HepG2 (cell line): ENCODE measurements around the gene RAB42. TPM values are rescaled to one million over a fixed set of nuclear protein-coding genes. Genes with fewer than 3 reads are reported as not detected.

Experiments
- MIER3 ChIP-seq: IDR thresholded peaks from 2 replicates; pipeline ENCODE4 v1.6.1; 2016; ENCODE audit warnings: missing compliant biosample characterization, borderline replicate concordance
- NCOA2 ChIP-seq: sonication (generic); formaldehyde crosslinking; IDR thresholded peaks from 2 replicates; pipeline ENCODE4 v1.8.0; 2022; ENCODE audit warnings: inconsistent platforms
- NFKBIZ ChIP-seq: IDR thresholded peaks from 2 replicates; pipeline ENCODE4 v1.6.1; 2018; ENCODE audit warnings: missing genetic modification reagents, missing compliant biosample characterization
- NFRKB ChIP-seq: fragments of 450-650 bp; IDR thresholded peaks from 2 replicates; pipeline ENCODE4 v1.6.1; 2017
- POLR2A ChIP-seq, 2 experiments: IDR thresholded peaks; 2 replicates each; pipeline ENCODE4 v1.6.1; 2011; ENCODE audit warnings: low read depth in 2 of 2, low read length in 2 of 2, mild to moderate bottlenecking in 1 of 2, moderate library complexity in 1 of 2; ENCODE audit not compliant: insufficient read depth in 1 of 2
- POLR2G ChIP-seq: fragments of 200-400 bp; formaldehyde crosslinking; IDR thresholded peaks from 2 replicates; pipeline ENCODE4 v1.6.1; 2018; ENCODE audit warnings: mild to moderate bottlenecking, low read depth, low read length, moderate library complexity
- RARG ChIP-seq: sonication (generic); formaldehyde crosslinking; IDR thresholded peaks from 2 replicates; pipeline ENCODE4 v1.4.0; 2020; ENCODE audit warnings: low read depth, mild to moderate bottlenecking, missing genetic modification reagents
- SMARCC2 ChIP-seq: fragments of 450-650 bp; IDR thresholded peaks from 2 replicates; pipeline ENCODE4 v1.6.1; 2017; ENCODE audit warnings: antibody characterized with exemption, mild to moderate bottlenecking
- ZNF232 ChIP-seq: sonication (generic); formaldehyde crosslinking; IDR thresholded peaks from 2 replicates; pipeline ENCODE4 v1.4.0; 2020; ENCODE audit warnings: missing genetic modification reagents, borderline replicate concordance
- ZNF253 ChIP-seq: sonication (generic); formaldehyde crosslinking; IDR thresholded peaks from 2 replicates; pipeline ENCODE4 v1.8.0; 2022; ENCODE audit warnings: mild to moderate bottlenecking, missing genetic modification reagents, borderline replicate concordance
- ZNF614 ChIP-seq: IDR thresholded peaks from 2 replicates; pipeline ENCODE4 v1.6.1; 2018; ENCODE audit warnings: missing biosample characterization, missing genetic modification reagents, inconsistent platforms, borderline replicate concordance
- polyA plus RNA-seq, 8 experiments: library from polyadenylated mRNA; depleted of rRNA in 3 of 8; stranded (reverse) in 7 of 8; unstranded in 1 of 8; fragments of >200 nt; fragmentation: Illumina TruSeq in 4 of 8; extraction: Trizol in 4 of 8; gene quantifications; 2 replicates each; pipeline versions ENCODE4 v1.2.1 to v1.2.3, GENCODE V29; 2011 to 2016; ENCODE audit warnings: low read depth in 4 of 8, missing spikeins in 1 of 8, mixed read lengths in 1 of 8; ENCODE audit not compliant: insufficient read depth in 1 of 8
- total RNA-seq, 5 experiments: library from RNA; depleted of rRNA; stranded (reverse); fragments of >200 nt; fragmentation: Illumina TruSeq; extraction: Trizol; gene quantifications; 2 replicates each; pipeline ENCODE4 v1.2.3, GENCODE V29; 2016; ENCODE audit warnings: low read depth in 1 of 5
- TF ChIP-seq, protein P1 (sequence below): sonication (generic); formaldehyde crosslinking; IDR thresholded peaks from 2 replicates; pipeline ENCODE4 v1.5.1; 2020; ENCODE audit warnings: missing genetic modification reagents, mild to moderate bottlenecking, borderline replicate concordance

Gene RAB42
- total and polyA plus RNA-seq, 2 of the 13 experiments (the other 11 are each of a cell fraction or from before 2014, with no cell fraction given), result 10.4 to 166 TPM

DNA sequence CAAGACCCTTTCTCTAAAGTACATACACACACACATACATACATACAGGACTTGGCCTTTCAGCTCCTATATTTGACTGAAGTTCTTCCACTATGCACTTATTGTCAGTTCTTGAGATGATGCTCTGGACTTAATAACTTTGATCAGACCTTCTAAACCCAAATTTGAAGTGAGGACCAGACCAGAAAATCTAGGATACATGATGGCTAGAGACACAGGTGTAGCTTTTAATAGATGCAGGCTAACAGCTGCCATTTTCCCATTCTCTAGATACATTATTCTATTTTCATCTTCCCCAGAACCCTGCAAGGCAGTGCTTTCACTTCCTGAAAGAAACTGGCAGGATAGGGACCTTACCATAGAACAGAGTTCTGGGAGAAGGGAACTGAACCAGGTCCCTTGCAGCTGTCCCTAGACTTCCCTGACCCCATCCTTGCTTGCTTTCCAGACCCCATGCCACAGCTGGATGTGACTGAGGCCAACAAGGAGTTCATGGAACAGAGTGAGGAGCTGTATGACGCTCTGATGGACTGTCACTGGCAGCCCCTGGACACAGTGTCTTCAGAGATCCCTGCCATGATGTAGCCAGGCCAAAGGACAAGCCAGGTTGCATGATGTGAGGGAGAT is 14.9 kb upstream of the RAB42 start (continued):
- no peak for TF ChIP-seq ZNF614 (CRISPR knock-in tag)
- no peak for TF ChIP-seq NFRKB
- TF ChIP-seq ZNF253 (CRISPR knock-in tag), result no peak
- TF ChIP-seq POLR2G, result peak; percentile 60
- TF ChIP-seq POLR2A (IDR thresholded peaks at IDR 0.05; ENCODE audit: insufficient read depth in 1 of 2, low read depth in 2 of 2, low read length in 2 of 2), result peak; percentile 38 to 74; a peak in 3 of 4 replicates
- TF ChIP-seq, protein P1, sequence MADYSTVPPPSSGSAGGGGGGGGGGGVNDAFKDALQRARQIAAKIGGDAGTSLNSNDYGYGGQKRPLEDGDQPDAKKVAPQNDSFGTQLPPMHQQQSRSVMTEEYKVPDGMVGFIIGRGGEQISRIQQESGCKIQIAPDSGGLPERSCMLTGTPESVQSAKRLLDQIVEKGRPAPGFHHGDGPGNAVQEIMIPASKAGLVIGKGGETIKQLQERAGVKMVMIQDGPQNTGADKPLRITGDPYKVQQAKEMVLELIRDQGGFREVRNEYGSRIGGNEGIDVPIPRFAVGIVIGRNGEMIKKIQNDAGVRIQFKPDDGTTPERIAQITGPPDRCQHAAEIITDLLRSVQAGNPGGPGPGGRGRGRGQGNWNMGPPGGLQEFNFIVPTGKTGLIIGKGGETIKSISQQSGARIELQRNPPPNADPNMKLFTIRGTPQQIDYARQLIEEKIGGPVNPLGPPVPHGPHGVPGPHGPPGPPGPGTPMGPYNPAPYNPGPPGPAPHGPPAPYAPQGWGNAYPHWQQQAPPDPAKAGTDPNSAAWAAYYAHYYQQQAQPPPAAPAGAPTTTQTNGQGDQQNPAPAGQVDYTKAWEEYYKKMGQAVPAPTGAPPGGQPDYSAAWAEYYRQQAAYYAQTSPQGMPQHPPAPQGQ (CRISPR knock-in tag), result 0 out of 2 replicates have a peak, but pooled peaks have one; percentile 70
- no peak for TF ChIP-seq SMARCC2
- TF ChIP-seq RARG, result no peak
- no peak for TF ChIP-seq ZNF232 (CRISPR knock-in tag)
- no peak for TF ChIP-seq MIER3
- TF ChIP-seq NCOA2 (CRISPR knock-in tag), result no peak
- TF ChIP-seq NFKBIZ (CRISPR knock-in tag), result no peak
